ENCODE measurements around the gene PTCH1. TPM values are rescaled to one million over a fixed set of nuclear protein-coding genes. Genes with fewer than 3 reads are reported as not detected.

The PTCH1 gene
- total and polyA plus RNA-seq, 10 of the 15 experiments (the other 5 are each of a cell fraction or from before 2014, with no cell fraction given), result 0.16 to 6.1 (median 2.6) TPM

DNA sequence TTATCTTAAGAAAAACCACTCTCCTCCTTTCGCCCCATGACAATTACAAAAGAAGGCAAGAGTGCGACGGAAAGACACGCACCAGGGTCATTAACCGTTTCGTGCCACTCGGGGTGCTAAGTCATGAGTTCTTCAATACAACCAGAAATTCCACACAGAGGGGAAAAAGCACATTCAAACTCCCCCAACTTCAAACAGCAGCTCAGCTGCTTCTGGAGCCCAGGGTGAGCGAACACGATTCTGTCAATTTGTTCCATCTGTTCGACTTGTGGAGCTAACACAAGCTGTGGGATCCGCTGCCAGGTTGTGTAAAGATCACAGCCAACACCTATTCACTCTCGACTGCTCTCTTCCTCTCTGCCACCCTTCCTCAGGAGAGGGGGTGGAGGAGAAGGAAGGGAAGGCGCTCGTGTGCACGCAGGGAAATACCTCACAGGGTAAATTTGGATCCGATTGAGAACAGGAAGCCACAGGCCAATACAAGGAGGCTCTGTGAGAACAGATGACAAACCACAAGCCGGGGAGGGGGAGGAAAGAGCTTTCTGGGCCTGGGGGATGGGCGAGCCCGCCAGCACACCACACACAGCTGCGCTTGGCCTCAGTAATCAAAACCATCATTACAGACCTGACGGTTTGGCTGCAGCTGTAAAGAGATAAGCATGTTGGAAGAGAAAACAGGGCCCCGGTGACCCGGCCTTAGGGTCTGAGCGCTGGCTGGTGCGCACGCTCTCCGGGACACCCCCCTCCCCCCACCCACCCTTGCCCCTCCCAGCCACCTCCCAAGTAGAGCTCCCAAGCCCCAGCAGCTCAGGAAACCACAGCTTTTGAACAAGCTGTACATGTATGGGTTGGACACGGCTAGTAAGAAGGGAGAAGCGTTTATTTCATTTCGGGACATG lies 54.3 kb downstream of the PTCH1 start (continued):
- peak; percentile 27; the same call in 1 of the 2 replicates for TF ChIP-seq STAT3 (IDR thresholded peaks at IDR 0.05; ENCODE audit: low read depth, low read length)
- no peak for TF ChIP-seq BMI1 (IDR thresholded peaks at IDR 0.05; ENCODE audit: borderline replicate concordance)
- peak; percentile 68; the same call in 1 of the 2 replicates for TF ChIP-seq TCF7 (IDR thresholded peaks at IDR 0.05; ENCODE audit: borderline replicate concordance)
- no peak for TF ChIP-seq LARP7 (IDR thresholded peaks at IDR 0.05)
- TF ChIP-seq, protein P1, sequence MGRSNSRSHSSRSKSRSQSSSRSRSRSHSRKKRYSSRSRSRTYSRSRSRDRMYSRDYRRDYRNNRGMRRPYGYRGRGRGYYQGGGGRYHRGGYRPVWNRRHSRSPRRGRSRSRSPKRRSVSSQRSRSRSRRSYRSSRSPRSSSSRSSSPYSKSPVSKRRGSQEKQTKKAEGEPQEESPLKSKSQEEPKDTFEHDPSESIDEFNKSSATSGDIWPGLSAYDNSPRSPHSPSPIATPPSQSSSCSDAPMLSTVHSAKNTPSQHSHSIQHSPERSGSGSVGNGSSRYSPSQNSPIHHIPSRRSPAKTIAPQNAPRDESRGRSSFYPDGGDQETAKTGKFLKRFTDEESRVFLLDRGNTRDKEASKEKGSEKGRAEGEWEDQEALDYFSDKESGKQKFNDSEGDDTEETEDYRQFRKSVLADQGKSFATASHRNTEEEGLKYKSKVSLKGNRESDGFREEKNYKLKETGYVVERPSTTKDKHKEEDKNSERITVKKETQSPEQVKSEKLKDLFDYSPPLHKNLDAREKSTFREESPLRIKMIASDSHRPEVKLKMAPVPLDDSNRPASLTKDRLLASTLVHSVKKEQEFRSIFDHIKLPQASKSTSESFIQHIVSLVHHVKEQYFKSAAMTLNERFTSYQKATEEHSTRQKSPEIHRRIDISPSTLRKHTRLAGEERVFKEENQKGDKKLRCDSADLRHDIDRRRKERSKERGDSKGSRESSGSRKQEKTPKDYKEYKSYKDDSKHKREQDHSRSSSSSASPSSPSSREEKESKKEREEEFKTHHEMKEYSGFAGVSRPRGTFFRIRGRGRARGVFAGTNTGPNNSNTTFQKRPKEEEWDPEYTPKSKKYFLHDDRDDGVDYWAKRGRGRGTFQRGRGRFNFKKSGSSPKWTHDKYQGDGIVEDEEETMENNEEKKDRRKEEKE (IDR thresholded peaks at IDR 0.05), result no peak
- TF ChIP-seq USF1 (IDR thresholded peaks at IDR 0.05; ENCODE audit: borderline replicate concordance, extremely low read length, insufficient read depth, low read depth, low read length), result no peak
- peak; percentile 65 for TF ChIP-seq TAF1 (IDR thresholded peaks at IDR 0.05; ENCODE audit: borderline replicate concordance, low read depth, low read length)
- no peak for TF ChIP-seq PKNOX1 (IDR thresholded peaks at IDR 0.05)
- TF ChIP-seq NR2F1 (conservative IDR thresholded peaks at IDR 0.05), result peak; percentile 69; the same call in 1 of the 2 replicates
- TF ChIP-seq FOXM1 (IDR thresholded peaks at IDR 0.05; ENCODE audit: low read depth, low read length), result peak; percentile 96
- TF ChIP-seq NFIC (IDR thresholded peaks at IDR 0.05; ENCODE audit: low read depth, low read length), result peak; percentile 97
- TF ChIP-seq EED (IDR thresholded peaks at IDR 0.05; ENCODE audit: low read depth), result peak; percentile 95
- peak; percentile 75 for TF ChIP-seq IRF4 (IDR thresholded peaks at IDR 0.05; ENCODE audit: low read depth, low read length)
- TF ChIP-seq POU2F2 (IDR thresholded peaks at IDR 0.05; ENCODE audit: borderline replicate concordance, low read depth, low read length), result peak; percentile 72; the same call in 1 of the 3 replicates
- TF ChIP-seq RCOR1 (conservative IDR thresholded peaks at IDR 0.05; ENCODE audit: low read depth, low read length), result peak; percentile 39; the same call in 1 of the 2 replicates
- no peak for TF ChIP-seq KDM1A (IDR thresholded peaks at IDR 0.05; ENCODE audit: borderline replicate concordance)
- TF ChIP-seq, protein P2, sequence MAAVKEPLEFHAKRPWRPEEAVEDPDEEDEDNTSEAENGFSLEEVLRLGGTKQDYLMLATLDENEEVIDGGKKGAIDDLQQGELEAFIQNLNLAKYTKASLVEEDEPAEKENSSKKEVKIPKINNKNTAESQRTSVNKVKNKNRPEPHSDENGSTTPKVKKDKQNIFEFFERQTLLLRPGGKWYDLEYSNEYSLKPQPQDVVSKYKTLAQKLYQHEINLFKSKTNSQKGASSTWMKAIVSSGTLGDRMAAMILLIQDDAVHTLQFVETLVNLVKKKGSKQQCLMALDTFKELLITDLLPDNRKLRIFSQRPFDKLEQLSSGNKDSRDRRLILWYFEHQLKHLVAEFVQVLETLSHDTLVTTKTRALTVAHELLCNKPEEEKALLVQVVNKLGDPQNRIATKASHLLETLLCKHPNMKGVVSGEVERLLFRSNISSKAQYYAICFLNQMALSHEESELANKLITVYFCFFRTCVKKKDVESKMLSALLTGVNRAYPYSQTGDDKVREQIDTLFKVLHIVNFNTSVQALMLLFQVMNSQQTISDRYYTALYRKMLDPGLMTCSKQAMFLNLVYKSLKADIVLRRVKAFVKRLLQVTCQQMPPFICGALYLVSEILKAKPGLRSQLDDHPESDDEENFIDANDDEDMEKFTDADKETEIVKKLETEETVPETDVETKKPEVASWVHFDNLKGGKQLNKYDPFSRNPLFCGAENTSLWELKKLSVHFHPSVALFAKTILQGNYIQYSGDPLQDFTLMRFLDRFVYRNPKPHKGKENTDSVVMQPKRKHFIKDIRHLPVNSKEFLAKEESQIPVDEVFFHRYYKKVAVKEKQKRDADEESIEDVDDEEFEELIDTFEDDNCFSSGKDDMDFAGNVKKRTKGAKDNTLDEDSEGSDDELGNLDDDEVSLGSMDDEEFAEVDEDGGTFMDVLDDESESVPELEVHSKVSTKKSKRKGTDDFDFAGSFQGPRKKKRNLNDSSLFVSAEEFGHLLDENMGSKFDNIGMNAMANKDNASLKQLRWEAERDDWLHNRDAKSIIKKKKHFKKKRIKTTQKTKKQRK (IDR thresholded peaks at IDR 0.05; ENCODE audit: low read depth, low read length), result no peak
- TF ChIP-seq DPF2 (IDR thresholded peaks at IDR 0.05), result peak; percentile 84
- peak; percentile 17; the same call in 1 of the 2 replicates for TF ChIP-seq RAD21 (IDR thresholded peaks at IDR 0.05; ENCODE audit: insufficient read depth, low read depth, low read length)
- TF ChIP-seq CBFB (IDR thresholded peaks at IDR 0.05; ENCODE audit: low read depth), result peak; percentile 98

Measured in GM12878 (cell line).